GM20000 (cell line): ENCODE results near the gene TIE1.

Source experiments
- DNase-seq: peaks from one replicate; pipeline ENCODE4 v3.0.0; 2012; ENCODE audit warnings: low spot score
- CTCF ChIP-seq: IDR thresholded peaks from 2 replicates; pipeline ENCODE4 v1.5.1; 2012; ENCODE audit warnings: mild to moderate bottlenecking, control low read depth; ENCODE audit errors: extremely low read depth, missing control alignments

The TIE1 gene

DNA sequence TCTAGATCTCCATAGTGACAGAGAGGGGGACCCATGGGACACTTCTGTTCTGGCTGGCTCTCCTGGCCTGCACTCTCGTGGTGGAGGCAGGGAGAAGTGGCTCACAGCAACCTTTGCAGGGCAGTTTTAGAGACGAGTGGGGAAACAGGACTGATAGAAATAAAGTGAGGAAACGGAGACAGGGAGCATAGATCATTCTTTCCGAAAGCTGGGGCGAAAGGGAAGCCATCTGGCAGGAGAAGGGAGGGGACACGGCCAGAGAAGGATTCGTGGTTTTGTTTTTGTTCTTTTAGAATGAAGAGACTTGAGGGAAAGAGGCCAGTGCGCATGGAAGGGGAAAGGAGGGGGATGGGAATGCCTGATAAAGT lies 3.5 kb downstream of the TIE1 start:
- no peak for DNase-seq

GRCh38 chr1:43304771-43305300 lies 4.1 kb downstream of the TIE1 start:
- TF ChIP-seq CTCF = no peak
- no peak for DNase-seq

More for the DNA sequence above, 3.5 kb downstream of the TIE1 start:
- no peak for TF ChIP-seq CTCF

- no peak for TF ChIP-seq CTCF
- no peak for DNase-seq
These were observed 4.7 kb downstream of the TIE1 start for GRCh38 chr1:43305461-43305860.

DNA sequence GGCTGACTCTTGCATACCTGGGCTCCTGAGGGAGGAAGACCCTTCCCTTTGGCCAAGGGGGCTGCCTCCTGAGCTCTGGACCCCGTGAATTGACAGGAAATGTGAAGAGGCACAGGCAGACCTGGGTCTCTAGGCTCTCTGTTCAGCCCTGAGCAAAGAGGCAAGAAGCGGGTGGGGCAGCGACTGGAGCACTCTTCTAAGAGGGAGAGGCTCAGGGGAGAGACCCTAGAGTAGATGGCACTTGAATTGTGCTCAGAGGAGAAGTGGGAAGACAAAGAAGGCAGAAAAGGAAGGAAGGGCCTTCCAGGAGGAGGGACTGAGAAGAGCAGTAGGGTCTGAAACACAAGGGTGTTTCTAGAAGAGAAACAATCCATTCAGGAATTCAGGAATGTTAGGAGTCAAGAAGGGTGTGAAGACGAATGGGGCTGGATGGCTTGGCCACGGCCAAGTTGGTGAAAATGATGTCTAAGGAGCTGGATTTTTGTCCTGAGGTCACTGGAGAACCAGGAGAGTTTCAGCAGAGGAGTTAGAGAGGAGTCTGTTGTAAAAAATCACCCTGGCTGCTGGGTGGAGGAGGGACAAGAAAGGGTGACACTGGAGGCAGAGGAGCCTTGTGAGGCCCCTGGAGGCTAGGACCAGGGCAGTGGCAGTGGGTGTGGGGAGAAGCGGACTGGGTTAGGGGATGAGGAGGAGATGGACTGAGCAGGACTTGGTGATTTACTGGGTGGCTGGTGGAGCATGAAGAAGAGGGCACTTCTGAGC lies 5.3 kb downstream of the TIE1 start:
- no peak for TF ChIP-seq CTCF
- no peak for DNase-seq

DNA sequence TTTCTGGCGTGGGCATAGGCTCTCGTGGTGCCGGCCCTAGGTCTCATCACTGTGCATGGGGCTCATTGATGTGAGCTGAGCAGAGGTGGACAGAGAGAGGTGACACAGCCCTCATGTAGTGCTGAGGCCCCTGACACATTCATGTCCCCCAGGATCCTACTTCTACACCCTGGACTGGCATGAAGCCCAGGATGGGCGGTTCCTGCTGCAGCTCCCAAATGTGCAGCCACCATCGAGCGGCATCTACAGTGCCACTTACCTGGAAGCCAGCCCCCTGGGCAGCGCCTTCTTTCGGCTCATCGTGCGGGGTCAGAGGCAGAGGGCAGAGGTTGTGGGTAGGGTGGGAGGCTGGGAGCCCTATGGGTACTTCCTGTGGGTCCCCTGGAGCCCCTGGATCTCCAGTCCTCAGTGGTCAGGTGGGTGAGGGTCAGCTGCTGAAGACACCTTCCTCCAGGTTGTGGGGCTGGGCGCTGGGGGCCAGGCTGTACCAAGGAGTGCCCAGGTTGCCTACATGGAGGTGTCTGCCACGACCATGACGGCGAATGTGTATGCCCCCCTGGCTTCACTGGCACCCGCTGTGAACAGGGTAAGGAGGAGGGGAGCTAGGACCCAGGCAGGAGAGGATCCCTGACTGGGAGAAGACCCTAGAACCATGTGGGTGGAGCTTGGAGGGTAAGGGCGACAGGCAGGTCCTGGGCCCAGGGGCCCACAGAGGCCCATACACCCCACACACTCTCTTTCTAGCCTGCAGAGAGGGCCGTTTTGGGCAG lies 6.1 kb downstream of the TIE1 start:
- TF ChIP-seq CTCF = no peak
- no peak for DNase-seq

DNA sequence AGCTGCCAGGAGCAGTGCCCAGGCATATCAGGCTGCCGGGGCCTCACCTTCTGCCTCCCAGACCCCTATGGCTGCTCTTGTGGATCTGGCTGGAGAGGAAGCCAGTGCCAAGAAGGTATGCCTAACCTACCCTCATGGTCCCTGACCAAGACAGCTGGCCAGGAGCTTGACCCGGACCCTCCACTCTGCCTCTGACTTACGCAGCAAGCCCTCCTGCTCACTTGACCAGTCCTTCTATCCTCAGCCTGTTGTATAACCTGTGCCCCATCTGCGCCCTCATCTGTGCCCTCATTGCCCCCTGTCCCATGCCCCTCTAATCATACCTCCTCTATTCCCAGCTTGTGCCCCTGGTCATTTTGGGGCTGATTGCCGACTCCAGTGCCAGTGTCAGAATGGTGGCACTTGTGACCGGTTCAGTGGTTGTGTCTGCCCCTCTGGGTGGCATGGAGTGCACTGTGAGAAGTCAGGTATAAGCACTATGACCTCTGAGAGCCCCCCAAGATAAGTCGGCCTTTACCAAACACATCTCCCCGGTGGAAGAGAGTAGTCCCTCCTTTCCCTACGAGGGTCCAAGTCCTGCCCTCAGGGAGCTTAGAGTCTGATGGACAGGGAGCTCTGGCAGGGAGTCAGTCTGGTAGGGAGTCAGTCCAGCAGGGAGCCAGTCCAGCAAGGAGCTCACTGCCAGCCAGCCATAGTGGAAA lies 6.8 kb downstream of the TIE1 start:
- no peak for TF ChIP-seq CTCF
- DNase-seq = no peak
